ENCODE data around the gene MARK3.

Gene MARK3

GRCh38 chr14:103395244-103395643 lies 10.0 kb downstream of the MARK3 start:
- peaks cover 35% of the 10 kb centered on the region for H3K4me1 Mint-ChIP-seq (ENCODE audit: low read depth)
- no peaks in the 10 kb centered on the region for H3K36me3 Mint-ChIP-seq (ENCODE audit: low read depth)
- H3K4me3 Mint-ChIP-seq = no peak overlapping the region
- no peak overlapping the region for H3K27ac Mint-ChIP-seq
- no peaks in the 10 kb centered on the region for H3K9me3 Mint-ChIP-seq
- H3K27me3 Mint-ChIP-seq (ENCODE audit: low read depth) = no peaks in the 10 kb centered on the region

- H3K9me3 Mint-ChIP-seq = no peaks in the 10 kb centered on the region
- no peak overlapping the region for H3K4me3 Mint-ChIP-seq
- H3K4me1 Mint-ChIP-seq (ENCODE audit: low read depth) = peaks cover 42% of the 10 kb centered on the region
- no peak overlapping the region for H3K27ac Mint-ChIP-seq
- no peaks in the 10 kb centered on the region for H3K27me3 Mint-ChIP-seq (ENCODE audit: low read depth)
- H3K36me3 Mint-ChIP-seq (ENCODE audit: low read depth) = no peaks in the 10 kb centered on the region
These were observed 11.2 kb downstream of the MARK3 start for GRCh38 chr14:103396463-103396862.

- Mint-ChIP-seq H3K27me3 (ENCODE audit: low read depth) (no peaks in the 10 kb centered on the region), H3K27ac (no peak overlapping the region), H3K4me3 (no peak overlapping the region), H3K9me3 (no peaks in the 10 kb centered on the region), H3K36me3 (ENCODE audit: low read depth) (no peaks in the 10 kb centered on the region), H3K4me1 (ENCODE audit: low read depth) (peaks cover 52% of the 10 kb centered on the region)
These were observed 13.4 kb downstream of the MARK3 start for GRCh38 chr14:103398427-103399195.

GRCh38 chr14:103400537-103400936 lies 15.3 kb downstream of the MARK3 start:
- no peaks in the 10 kb centered on the region for H3K27me3 Mint-ChIP-seq (ENCODE audit: low read depth)
- H3K36me3 Mint-ChIP-seq (ENCODE audit: low read depth) = peaks cover 2% of the 10 kb centered on the region
- no peak overlapping the region for H3K27ac Mint-ChIP-seq
- peaks cover 45% of the 10 kb centered on the region for H3K4me1 Mint-ChIP-seq (ENCODE audit: low read depth)
- H3K4me3 Mint-ChIP-seq = no peak overlapping the region
- no peaks in the 10 kb centered on the region for H3K9me3 Mint-ChIP-seq

GRCh38 chr14:103401223-103402214 lies 16.3 kb downstream of the MARK3 start:
- Mint-ChIP-seq H3K27me3 (ENCODE audit: low read depth) (no peaks in the 10 kb centered on the region), H3K36me3 (ENCODE audit: low read depth) (peaks cover 2% of the 10 kb centered on the region), H3K4me3 (peak overlapping the region; percentile 3), H3K9me3 (no peaks in the 10 kb centered on the region), H3K27ac (peak overlapping the region; percentile 46), H3K4me1 (ENCODE audit: low read depth) (peaks cover 37% of the 10 kb centered on the region)

- Mint-ChIP-seq H3K9me3 (no peaks in the 10 kb centered on the region), H3K27ac (no peak overlapping the region), H3K36me3 (ENCODE audit: low read depth) (peaks cover 5% of the 10 kb centered on the region), H3K4me1 (ENCODE audit: low read depth) (peaks cover 37% of the 10 kb centered on the region), H3K4me3 (no peak overlapping the region), H3K27me3 (ENCODE audit: low read depth) (no peaks in the 10 kb centered on the region)
These were observed 17.5 kb downstream of the MARK3 start for GRCh38 chr14:103402695-103403094.

GRCh38 chr14:103404032-103404918 lies 19.1 kb downstream of the MARK3 start:
- no peaks in the 10 kb centered on the region for H3K27me3 Mint-ChIP-seq (ENCODE audit: low read depth)
- peaks cover 8% of the 10 kb centered on the region for H3K36me3 Mint-ChIP-seq (ENCODE audit: low read depth)
- no peaks in the 10 kb centered on the region for H3K9me3 Mint-ChIP-seq
- H3K4me3 Mint-ChIP-seq = no peak overlapping the region
- H3K4me1 Mint-ChIP-seq (ENCODE audit: low read depth) = peaks cover 32% of the 10 kb centered on the region
- H3K27ac Mint-ChIP-seq = peak overlapping the region; percentile 38

GRCh38 chr14:103404920-103405319 lies 19.7 kb downstream of the MARK3 start:
- Mint-ChIP-seq H3K4me1 (ENCODE audit: low read depth) (peaks cover 32% of the 10 kb centered on the region), H3K4me3 (no peak overlapping the region), H3K27ac (no peak overlapping the region), H3K9me3 (no peaks in the 10 kb centered on the region), H3K36me3 (ENCODE audit: low read depth) (peaks cover 8% of the 10 kb centered on the region), H3K27me3 (ENCODE audit: low read depth) (no peaks in the 10 kb centered on the region)

- Mint-ChIP-seq H3K27ac (no peak overlapping the region), H3K27me3 (ENCODE audit: low read depth) (no peaks in the 10 kb centered on the region), H3K4me1 (ENCODE audit: low read depth) (peaks cover 12% of the 10 kb centered on the region), H3K36me3 (ENCODE audit: low read depth) (peaks cover 8% of the 10 kb centered on the region), H3K4me3 (no peak overlapping the region), H3K9me3 (no peaks in the 10 kb centered on the region)
These were observed 23.4 kb downstream of the MARK3 start for GRCh38 chr14:103408491-103409155.

GRCh38 chr14:103416916-103417315 lies 31.7 kb downstream of the MARK3 start:
- Mint-ChIP-seq H3K4me1 (ENCODE audit: low read depth) (peaks cover 29% of the 10 kb centered on the region), H3K4me3 (no peak overlapping the region), H3K27ac (no peak overlapping the region), H3K9me3 (no peaks in the 10 kb centered on the region), H3K27me3 (ENCODE audit: low read depth) (no peaks in the 10 kb centered on the region), H3K36me3 (ENCODE audit: low read depth) (peaks cover 5% of the 10 kb centered on the region)

GRCh38 chr14:103418481-103418818 lies 33.2 kb downstream of the MARK3 start:
- H3K27ac Mint-ChIP-seq = no peak overlapping the region
- no peaks in the 10 kb centered on the region for H3K9me3 Mint-ChIP-seq
- H3K4me3 Mint-ChIP-seq = no peak overlapping the region
- peaks cover 29% of the 10 kb centered on the region for H3K4me1 Mint-ChIP-seq (ENCODE audit: low read depth)
- peaks cover 5% of the 10 kb centered on the region for H3K36me3 Mint-ChIP-seq (ENCODE audit: low read depth)
- no peaks in the 10 kb centered on the region for H3K27me3 Mint-ChIP-seq (ENCODE audit: low read depth)

GRCh38 chr14:103421556-103421955 lies 36.3 kb downstream of the MARK3 start:
- H3K27me3 Mint-ChIP-seq (ENCODE audit: low read depth) = no peaks in the 10 kb centered on the region
- H3K36me3 Mint-ChIP-seq (ENCODE audit: low read depth) = peaks cover 8% of the 10 kb centered on the region
- no peak overlapping the region for H3K4me3 Mint-ChIP-seq
- H3K4me1 Mint-ChIP-seq (ENCODE audit: low read depth) = peaks cover 31% of the 10 kb centered on the region
- H3K27ac Mint-ChIP-seq = no peak overlapping the region
- no peaks in the 10 kb centered on the region for H3K9me3 Mint-ChIP-seq

- Mint-ChIP-seq H3K4me1 (ENCODE audit: low read depth) (peaks cover 29% of the 10 kb centered on the region), H3K27me3 (ENCODE audit: low read depth) (no peaks in the 10 kb centered on the region), H3K4me3 (no peak overlapping the region), H3K36me3 (ENCODE audit: low read depth) (peaks cover 7% of the 10 kb centered on the region), H3K27ac (no peak overlapping the region), H3K9me3 (no peaks in the 10 kb centered on the region)
These were observed 37.8 kb downstream of the MARK3 start for GRCh38 chr14:103423050-103423461.
